ENCODE data around the gene BCAM.
"Not testable (repeated sequence)": the region's sequence is repeated elsewhere in the genome, so short reads cannot be mapped to it uniquely, and the experiment has no call there.

The BCAM gene

GRCh38 chr19:44813841-44814470, 5.1 kb downstream of the BCAM start:
- in situ Hi-C loops (cut with HindIII; ENCODE audit: low sequenced_read_pairs): no loop called here

GRCh38 chr19:44814517-44814916, 5.6 kb downstream of the BCAM start:
- in situ Hi-C loops (cut with HindIII; ENCODE audit: low sequenced_read_pairs): no loop called here

DNA sequence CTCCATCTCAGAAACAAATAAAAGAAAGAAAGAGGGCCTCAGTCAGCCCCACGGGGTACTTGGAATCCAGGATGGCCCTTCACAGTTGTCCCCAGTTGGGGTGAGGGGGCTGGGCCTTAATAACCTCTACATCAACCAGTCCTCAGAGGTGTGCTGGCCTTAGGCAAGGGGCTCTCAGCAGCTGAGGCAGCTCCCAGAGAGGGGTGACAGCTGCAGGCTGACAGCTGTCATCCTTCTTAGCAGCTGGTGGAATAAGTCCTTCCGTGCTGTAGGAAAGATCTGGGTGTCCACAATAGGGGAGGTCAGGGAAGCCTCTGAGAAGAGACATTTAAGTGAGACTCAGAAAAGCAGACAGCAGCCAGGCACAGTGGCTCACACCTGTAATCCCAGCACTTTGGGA, 7.4 kb downstream of the BCAM start:
- in situ Hi-C loops (cut with HindIII; ENCODE audit: low sequenced_read_pairs): no loop called here

GRCh38 chr19:44817725-44818465, 9.0 kb downstream of the BCAM start:
- in situ Hi-C loops (cut with HindIII; ENCODE audit: low sequenced_read_pairs): no loop called here

- in situ Hi-C loops (cut with HindIII; ENCODE audit: low sequenced_read_pairs): no loop called here
These were observed 9.6 kb downstream of the BCAM start for GRCh38 chr19:44818466-44819031.

DNA sequence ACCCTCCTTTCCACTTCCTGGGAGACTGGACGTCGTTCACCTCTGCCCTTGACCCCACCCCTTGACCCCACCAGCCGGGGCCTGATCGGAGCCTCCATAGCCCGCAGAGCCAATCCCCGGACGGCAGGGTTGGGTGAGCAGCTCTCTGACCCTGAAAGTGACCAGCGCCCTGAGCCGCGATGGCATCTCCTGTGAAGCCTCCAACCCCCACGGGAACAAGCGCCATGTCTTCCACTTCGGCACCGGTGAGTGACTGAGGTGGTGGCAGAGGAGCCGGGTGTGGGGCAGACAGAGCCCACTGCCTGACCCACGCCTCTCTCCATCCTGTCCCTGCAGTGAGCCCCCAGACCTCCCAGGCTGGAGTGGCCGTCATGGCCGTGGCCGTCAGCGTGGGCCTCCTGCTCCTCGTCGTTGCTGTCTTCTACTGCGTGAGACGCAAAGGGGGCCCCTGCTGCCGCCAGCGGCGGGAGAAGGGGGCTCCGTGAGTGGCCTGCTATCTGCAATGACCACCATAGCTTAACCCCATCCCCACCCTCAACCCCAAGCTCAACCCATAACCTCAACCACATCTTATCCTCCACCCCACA, 10.4 kb downstream of the BCAM start:
- in situ Hi-C loops (cut with HindIII; ENCODE audit: low sequenced_read_pairs): no loop called here

- in situ Hi-C loops (cut with HindIII; ENCODE audit: low sequenced_read_pairs): no loop called here
These were observed 12.0 kb downstream of the BCAM start for GRCh38 chr19:44820648-44821609.

GRCh38 chr19:44822177-44822576, 13.3 kb downstream of the BCAM start:
- in situ Hi-C loops (cut with HindIII; ENCODE audit: low sequenced_read_pairs): no loop called here

GRCh38 chr19:44822670-44823372, 13.9 kb downstream of the BCAM start:
- in situ Hi-C loops (cut with HindIII; ENCODE audit: low sequenced_read_pairs): no loop called here

DNA sequence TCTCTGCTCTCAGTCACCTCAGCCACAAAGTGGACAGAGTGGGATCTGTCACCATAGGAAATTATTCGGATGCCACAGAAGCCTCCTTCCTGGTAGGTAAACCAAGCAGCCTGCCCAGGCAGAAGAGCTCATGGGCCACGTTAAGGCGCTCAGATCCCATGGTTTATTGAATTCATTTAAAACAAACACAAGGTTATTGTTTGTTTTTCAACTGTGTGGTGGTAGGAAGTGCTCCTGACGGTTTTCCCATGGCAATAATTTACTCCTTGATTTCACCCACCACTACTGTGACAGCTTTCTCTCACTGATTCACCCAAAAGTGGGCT, 14.4 kb downstream of the BCAM start:
- in situ Hi-C loops (cut with HindIII; ENCODE audit: low sequenced_read_pairs): no loop called here

DNA sequence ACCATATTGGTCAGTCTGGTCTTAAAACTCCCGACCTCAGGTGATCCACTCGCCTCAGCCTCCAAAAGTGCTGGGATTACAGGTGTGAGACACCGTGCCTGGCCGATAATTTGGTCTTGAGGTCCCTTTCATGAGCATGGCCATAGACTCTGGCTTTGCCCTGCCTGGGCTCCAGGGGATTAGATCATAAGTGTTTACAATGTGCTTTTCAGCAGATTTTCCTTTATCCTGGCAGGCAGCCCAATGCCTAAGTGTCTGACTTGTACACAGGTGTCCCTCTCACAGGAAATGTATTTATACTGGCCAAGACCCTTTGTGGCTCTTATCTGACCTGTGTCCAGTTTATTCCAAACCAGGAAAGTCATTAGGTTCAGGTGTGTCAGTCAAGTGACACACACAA, 15.9 kb downstream of the BCAM start:
- in situ Hi-C loops (cut with HindIII; ENCODE audit: low sequenced_read_pairs): no loop called here

- in situ Hi-C loops (cut with HindIII; ENCODE audit: low sequenced_read_pairs): not testable (repeated sequence)
These were observed 24.0 kb downstream of the BCAM start for GRCh38 chr19:44832875-44833274.

DNA sequence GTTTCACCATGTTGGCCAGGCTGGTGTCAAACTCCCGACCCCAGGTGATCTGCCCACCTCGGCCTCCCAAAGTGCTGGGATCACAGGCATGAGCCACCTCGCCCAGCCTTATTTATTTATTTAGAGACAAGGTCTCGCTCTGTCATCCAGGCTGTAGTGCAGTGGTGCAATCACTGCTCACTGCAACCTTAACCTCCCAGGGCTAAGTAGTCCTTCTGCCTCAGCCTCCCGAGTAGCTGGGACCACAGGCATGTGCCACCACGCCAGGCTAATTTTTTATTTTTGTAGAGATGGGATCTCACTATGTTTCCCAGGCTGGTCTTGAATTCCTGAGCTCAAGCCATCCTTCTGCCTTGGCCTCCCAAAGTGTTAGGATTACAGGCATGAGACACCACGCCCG, 25.5 kb downstream of the BCAM start:
- in situ Hi-C loops (cut with HindIII; ENCODE audit: low sequenced_read_pairs): not testable (repeated sequence)

DNA sequence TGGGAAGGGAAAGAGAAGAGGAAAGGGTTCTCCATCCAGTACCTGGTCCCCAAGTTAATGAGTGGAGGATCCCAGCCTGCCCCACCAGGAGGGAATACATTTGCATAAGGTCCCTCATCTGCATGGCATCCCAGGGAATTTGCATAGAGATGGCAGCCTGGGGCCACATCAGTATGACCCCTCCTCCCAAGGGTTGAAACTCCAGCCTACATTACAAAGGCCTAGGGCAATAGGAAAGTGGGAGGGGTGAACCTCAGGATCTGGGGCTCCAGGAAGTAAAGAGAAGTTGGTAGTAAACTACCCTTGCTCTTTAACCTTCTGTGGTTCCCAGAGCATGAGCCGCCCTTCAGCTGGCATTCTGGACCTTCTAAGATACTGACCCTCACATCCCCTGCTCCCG, 30.4 kb downstream of the BCAM start:
- in situ Hi-C loops (cut with HindIII; ENCODE audit: low sequenced_read_pairs): no loop called here

DNA sequence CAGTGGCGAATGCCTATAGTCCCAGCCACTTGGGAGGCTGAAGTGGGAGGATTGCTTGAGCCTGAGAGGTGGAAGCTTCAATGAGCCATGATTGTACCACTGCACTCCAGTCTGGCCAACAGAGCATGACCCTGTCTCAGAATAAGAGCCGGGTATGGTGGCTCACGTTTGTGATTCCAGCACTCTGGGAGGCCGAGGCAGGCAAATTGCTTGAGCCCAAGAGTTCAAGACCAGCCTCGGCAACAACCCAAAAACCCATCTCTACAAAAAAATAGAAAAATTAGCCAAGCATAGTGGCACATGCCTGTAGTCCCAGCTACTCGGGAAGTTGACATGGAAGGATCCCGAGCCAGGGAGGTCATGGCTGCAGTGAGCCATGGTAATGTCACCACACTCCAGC, 31.9 kb downstream of the BCAM start:
- in situ Hi-C loops (cut with HindIII; ENCODE audit: low sequenced_read_pairs): no loop called here

- in situ Hi-C loops (cut with HindIII; ENCODE audit: low sequenced_read_pairs): no loop called here
These were observed 32.3 kb downstream of the BCAM start for GRCh38 chr19:44841231-44841630.

DNA sequence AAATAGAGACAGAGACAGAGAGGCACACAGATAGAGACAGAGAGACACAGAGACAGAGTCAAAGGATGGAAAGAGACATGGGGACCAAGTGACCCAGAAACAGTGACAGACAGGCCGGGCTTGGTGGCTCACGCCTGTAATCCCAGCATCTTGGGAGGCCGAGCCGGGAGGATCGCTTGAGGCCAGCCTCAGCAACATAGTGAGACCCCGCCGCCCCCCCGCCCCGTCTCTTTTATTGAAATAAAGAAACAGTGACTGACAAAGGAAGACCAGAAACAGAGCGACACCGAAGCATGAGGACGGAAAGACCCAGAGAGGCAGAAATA, 36.3 kb downstream of the BCAM start:
- in situ Hi-C loops (cut with HindIII; ENCODE audit: low sequenced_read_pairs): no loop called here

DNA sequence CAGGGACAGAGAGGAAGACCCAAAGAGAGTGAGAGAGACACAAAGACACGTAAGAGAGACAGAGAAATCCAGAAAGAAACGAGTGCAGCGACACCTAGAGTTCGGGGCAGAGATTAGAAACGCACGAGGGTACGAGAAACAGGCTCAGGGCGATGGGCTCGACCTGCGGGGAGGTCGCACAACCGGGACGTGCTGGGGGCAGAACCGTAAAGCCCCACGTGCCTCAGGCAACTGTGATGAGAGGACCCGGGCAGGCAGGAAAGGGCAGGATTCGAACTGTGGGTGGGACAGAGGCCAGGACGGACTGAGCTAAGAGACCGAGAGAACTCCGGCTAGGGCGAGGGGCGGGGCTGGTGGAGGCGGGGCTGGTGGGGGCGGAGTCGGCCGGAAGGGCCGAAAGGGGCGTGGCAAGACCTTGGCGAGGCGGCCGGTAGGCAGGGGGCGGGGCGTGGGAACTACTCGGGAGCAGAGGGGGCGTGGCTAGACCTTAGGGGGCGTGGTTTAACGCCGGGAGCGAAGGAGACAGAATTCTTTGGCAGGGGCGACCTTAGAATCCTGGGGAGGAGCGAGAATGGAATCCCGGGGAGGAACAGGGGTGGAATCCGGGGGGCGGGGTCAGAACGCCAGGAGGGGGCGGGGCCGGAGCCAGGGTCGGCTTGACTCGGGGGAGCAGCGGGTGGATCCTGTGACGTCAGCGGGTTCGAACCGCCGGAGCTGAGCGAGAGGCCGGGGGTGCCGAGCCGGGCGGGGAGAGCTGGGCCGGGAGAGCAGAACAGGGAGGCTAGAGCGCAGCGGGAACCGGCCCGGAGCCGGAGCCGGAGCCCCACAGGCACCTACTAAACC, 36.9 kb downstream of the BCAM start, which contains the start of gene NECTIN2:
TSS of gene NECTIN2 (plus strand) at position 686 of the 843 bp plus-strand sequence. CDS start 229 bp downstream, outside the sequence.
- in situ Hi-C loops (cut with HindIII; ENCODE audit: low sequenced_read_pairs): no loop called here

DNA sequence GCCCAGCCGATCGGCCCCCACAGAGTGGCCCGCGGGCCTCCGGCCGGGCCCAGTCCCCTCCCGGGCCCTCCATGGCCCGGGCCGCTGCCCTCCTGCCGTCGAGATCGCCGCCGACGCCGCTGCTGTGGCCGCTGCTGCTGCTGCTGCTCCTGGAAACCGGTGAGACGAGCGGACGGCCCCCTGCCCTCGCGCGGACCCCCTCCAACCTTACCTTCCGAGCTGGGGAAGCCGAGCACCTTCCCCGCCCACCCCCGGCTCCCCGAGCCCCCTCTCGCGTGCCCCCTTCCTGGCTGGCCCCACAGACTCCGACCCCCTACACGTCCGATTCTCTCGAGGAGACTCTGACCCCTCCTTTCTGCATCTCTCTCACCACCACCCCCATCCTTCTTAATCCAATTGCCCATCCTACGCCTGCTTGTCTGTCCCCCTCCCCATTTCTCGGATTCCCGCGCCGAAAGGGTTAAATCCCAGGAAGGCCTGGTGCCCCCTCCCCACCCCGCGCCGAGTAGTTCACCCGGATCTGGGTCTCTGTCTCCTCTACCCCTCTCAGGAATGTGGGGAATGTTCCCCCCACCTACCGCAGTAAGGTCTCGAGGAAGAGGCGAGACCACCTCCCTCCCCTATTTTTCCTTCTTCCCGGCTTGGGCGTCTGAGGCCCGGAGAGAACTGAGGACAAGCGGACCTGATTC, 37.7 kb downstream of the BCAM start:
- in situ Hi-C loops (cut with HindIII; ENCODE audit: low sequenced_read_pairs): no loop called here

Data from DLD1 (cell line).